Vagina (tissue), 2 donors: ENCODE data around the gene SZRD1.

Experiments
- POLR2A ChIP-seq, 2 donors: fragments of 450-650 bp; IDR thresholded peaks; one replicate each; pipeline ENCODE4 v1.6.1; 2017; ENCODE audit warnings: antibody characterized with exemption in 2 of 2, mild to moderate bottlenecking in 2 of 2, moderate library complexity in 2 of 2
- TF ChIP-seq, protein P1 (sequence below), 3 experiments: fragments of 450-650 bp in 2 of 3; fragments of 200-600 bp in 1 of 3; sonication (generic) in 1 of 3; IDR thresholded peaks; one replicate each; pipeline ENCODE4 v1.5.1; 2017 to 2019; ENCODE audit warnings: antibody characterized with exemption in 3 of 3, mild to moderate bottlenecking in 2 of 3, moderate library complexity in 2 of 3

- TF ChIP-seq, protein P1, sequence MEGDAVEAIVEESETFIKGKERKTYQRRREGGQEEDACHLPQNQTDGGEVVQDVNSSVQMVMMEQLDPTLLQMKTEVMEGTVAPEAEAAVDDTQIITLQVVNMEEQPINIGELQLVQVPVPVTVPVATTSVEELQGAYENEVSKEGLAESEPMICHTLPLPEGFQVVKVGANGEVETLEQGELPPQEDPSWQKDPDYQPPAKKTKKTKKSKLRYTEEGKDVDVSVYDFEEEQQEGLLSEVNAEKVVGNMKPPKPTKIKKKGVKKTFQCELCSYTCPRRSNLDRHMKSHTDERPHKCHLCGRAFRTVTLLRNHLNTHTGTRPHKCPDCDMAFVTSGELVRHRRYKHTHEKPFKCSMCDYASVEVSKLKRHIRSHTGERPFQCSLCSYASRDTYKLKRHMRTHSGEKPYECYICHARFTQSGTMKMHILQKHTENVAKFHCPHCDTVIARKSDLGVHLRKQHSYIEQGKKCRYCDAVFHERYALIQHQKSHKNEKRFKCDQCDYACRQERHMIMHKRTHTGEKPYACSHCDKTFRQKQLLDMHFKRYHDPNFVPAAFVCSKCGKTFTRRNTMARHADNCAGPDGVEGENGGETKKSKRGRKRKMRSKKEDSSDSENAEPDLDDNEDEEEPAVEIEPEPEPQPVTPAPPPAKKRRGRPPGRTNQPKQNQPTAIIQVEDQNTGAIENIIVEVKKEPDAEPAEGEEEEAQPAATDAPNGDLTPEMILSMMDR (IDR thresholded peaks at IDR 0.05): peak in 1 of 3 experiments; percentile 6
- peak in 1 of 2 donors; percentile 91 for TF ChIP-seq POLR2A (IDR thresholded peaks at IDR 0.05)
Observed at GRCh38 chr1:16367258-16367967, 371 bp downstream of the SZRD1 start.
